Activated CD8-positive, alpha-beta memory T cell treated with anti-CD3 and anti-CD28 coated beads, Interleukin-2, amount 10 ng/mL, durations not matched to agents 7 days and 5 days (primary cell): ENCODE results near the gene SLC9A9. TPM values are rescaled to one million over a fixed set of nuclear protein-coding genes. Genes with fewer than 3 reads are reported as not detected.
"Not testable (repeated sequence)": the region's sequence is repeated elsewhere in the genome, so short reads cannot be mapped to it uniquely, and the experiment has no call there.

Source experiments
- ATAC-seq: fragments of 150-1000 bp; cut with Tn5 transposase; one replicate; pipeline ENCODE4 v1.10.0; 2021; ENCODE audit warnings: moderate library complexity
- CTCF ChIA-PET: fragments of 350-600 bp; sonication (Branson Sonifier 250); formaldehyde crosslinking; loops from one replicate; lab custom pipeline; 2021; ENCODE audit warnings: antibody characterized with exemption; lab: Charles Lee
- DNase-seq: peaks from one replicate; pipeline ENCODE4 v3.0.0-alpha.2; 2020
- H3K27ac Mint-ChIP-seq: one replicate; pipeline ENCODE4 v1.8.0; 2021; ENCODE audit warnings: mild to moderate bottlenecking, mixed read lengths
- H3K27me3 Mint-ChIP-seq: one replicate; pipeline ENCODE4 v1.8.0; 2021; ENCODE audit warnings: mixed read lengths
- H3K36me3 Mint-ChIP-seq: one replicate; pipeline ENCODE4 v1.8.0; 2021; ENCODE audit warnings: mild to moderate bottlenecking, mixed read lengths
- H3K4me1 Mint-ChIP-seq: one replicate; pipeline ENCODE4 v1.8.0; 2021; ENCODE audit warnings: mixed read lengths
- H3K4me3 Mint-ChIP-seq: one replicate; pipeline ENCODE4 v1.8.0; 2021; ENCODE audit warnings: mild to moderate bottlenecking, moderate library complexity, mixed read lengths
- H3K9me3 Mint-ChIP-seq: one replicate; pipeline ENCODE4 v1.8.0; 2022; ENCODE audit warnings: low read depth, mixed read lengths
- total RNA-seq, 2 experiments: library from RNA; stranded (reverse); gene quantifications; one replicate each; pipeline ENCODE4 v1.2.3, GENCODE V29; 2021

SLC9A9 gene
- total RNA-seq, 2 experiments from 2014 or later, result 6.8 to 10.8 TPM

DNA sequence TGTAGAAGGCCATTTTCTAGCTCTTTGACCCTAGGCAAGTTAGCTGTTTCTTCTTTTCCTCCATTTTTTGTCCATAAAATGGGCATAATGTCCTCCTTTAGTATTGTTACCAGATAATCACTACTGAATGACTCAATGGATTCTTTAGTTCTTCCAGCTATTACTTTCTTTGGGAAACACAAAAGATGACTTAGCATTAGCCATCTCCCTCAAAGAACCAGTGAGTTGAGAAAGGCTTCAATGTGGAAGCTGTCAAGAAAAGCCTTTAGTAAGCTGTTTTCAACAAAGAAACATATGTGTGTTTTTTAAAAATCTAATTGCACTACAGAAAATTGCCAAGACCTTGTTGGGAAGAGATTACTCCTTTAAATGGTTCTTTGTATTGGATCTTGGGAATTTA, 135.7 kb downstream of the SLC9A9 start:
- Mint-ChIP-seq H3K4me1 (no peaks in the 10 kb centered on the region), H3K4me3 (no peak overlapping the region), H3K27me3 (no peaks in the 10 kb centered on the region), H3K36me3 (no peaks in the 10 kb centered on the region), H3K27ac (no peak overlapping the region), H3K9me3 (no peaks in the 10 kb centered on the region)
- ATAC-seq, result no peak
- CTCF ChIA-PET, result interaction anchor here (1.2 kb wide), 1 partner anchor 311 kb away, joined by 3 read pairs; no protein-coding TSS in a partner anchor
- no peak for DNase-seq

DNA sequence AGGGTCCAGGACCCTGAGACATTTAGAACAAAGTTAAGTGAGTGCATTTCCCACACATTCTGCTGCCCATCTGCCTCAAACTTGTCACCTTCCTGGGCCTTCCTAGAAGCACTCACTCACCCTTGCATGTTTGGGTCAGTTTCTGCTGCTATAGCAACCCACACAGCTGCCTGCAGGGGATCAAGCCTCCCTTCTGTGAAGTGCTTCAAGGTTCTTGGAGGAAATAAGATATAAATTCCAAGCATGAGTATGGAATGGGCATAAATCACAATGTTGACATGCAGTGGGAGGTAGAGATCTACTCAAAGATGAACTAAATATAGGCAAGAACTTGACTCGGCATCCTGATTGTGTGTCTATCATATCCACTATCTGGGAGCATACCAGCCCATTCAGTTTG, 140.4 kb downstream of the SLC9A9 start:
- no peaks in the 10 kb centered on the region for H3K36me3 Mint-ChIP-seq
- CTCF ChIA-PET, result no interaction called here

DNA sequence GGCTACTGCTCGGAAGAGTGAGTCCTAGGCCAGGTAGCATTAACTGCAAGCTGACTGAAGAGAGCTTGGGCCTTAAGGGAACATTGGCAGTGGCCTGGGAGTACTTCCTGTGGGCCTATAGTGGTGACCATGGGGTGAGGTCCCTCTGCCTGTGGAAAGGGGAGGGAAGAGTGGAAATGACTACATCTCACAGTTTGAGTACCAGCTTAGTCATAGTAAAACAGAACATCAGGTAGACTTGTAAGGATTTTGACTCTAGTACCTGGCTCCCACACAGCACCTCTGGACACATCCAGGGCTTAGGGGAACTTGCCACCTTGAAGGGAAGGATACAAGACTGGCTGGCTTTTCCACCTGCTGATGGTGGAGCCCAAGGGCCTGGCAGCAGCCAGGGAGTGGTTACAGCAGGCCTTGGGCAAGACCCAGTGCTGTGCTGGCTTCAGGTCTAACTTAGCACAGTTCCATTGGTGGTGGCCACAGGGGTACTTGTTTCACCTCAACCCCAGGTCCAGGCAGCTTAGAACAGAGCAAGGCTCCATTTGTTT, 147.8 kb downstream of the SLC9A9 start:
- CTCF ChIA-PET, result no interaction called here
- Mint-ChIP-seq H3K4me1 (peaks cover 5% of the 10 kb centered on the region), H3K27me3 (no peaks in the 10 kb centered on the region), H3K9me3 (no peaks in the 10 kb centered on the region), H3K4me3 (no peak overlapping the region), H3K36me3 (no peaks in the 10 kb centered on the region), H3K27ac (no peak overlapping the region)
- ATAC-seq (no peak), DNase-seq (no peak)

More for the DNA sequence above, 140.4 kb downstream of the SLC9A9 start:
- DNase-seq, result no peak
- H3K9me3 Mint-ChIP-seq, result no peaks in the 10 kb centered on the region
- H3K27me3 Mint-ChIP-seq, result no peaks in the 10 kb centered on the region
- no peak overlapping the region for H3K27ac Mint-ChIP-seq
- H3K4me1 Mint-ChIP-seq, result no peaks in the 10 kb centered on the region
- no peak overlapping the region for H3K4me3 Mint-ChIP-seq
- no peak for ATAC-seq

DNA sequence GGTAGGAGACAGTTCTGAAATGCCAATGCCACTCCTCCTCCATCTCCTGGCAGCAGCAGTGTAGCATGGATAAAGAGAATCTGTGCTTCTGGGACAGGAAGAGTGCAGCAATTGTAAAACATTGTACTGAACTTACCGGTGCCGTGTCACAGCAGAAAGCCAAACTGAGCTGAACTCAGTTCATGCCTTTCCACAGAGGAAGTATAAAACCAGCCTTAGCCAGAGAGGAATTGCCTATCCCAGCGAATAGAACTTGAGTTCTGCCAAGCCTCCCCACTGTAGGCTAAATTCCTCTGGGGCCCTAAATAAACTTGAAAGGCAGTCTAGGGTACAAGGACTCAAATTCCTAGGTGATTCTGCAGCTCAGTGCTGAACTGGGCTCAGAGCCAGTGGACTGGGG, 148.8 kb downstream of the SLC9A9 start:
- ATAC-seq (no peak), DNase-seq (no peak)
- Mint-ChIP-seq H3K36me3 (no peaks in the 10 kb centered on the region), H3K27ac (no peak overlapping the region), H3K4me3 (no peak overlapping the region), H3K9me3 (no peaks in the 10 kb centered on the region), H3K4me1 (peaks cover 5% of the 10 kb centered on the region), H3K27me3 (no peaks in the 10 kb centered on the region)
- CTCF ChIA-PET, result no interaction called here

DNA sequence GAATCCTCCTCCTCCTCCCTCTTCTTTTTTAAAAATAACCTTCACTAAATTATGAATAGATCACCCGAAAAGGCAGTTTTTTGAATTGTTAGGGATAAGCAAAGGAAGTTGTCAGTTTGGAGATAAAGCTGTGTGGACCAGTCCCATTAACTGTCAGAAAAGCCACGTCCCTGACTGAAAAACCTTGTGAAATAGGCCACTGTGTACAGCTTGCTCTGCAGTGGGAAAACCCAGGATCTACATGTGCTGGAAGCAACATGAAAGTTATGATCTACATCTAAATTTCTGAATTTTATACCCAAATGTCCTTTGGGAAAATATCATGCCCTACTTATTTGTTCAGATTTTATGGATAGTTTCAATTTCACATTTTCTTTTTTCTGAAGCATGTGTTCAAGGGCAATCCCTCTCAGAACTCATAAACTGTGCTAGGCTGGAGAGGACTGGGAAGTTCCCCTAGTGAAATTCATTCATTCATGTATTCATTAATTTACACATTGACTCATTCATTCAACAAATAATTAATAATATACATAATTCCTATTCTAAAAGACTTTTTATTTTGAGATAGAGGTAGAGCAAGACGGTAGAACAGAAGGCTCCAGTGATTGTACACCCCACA, 149.5 kb downstream of the SLC9A9 start:
- ATAC-seq (no peak), DNase-seq (no peak)
- no peaks in the 10 kb centered on the region for H3K36me3 Mint-ChIP-seq
- CTCF ChIA-PET, result no interaction called here
- no peak overlapping the region for H3K27ac Mint-ChIP-seq
- no peaks in the 10 kb centered on the region for H3K27me3 Mint-ChIP-seq
- H3K4me3 Mint-ChIP-seq, result no peak overlapping the region
- H3K9me3 Mint-ChIP-seq, result no peaks in the 10 kb centered on the region
- peaks cover 5% of the 10 kb centered on the region for H3K4me1 Mint-ChIP-seq

DNA sequence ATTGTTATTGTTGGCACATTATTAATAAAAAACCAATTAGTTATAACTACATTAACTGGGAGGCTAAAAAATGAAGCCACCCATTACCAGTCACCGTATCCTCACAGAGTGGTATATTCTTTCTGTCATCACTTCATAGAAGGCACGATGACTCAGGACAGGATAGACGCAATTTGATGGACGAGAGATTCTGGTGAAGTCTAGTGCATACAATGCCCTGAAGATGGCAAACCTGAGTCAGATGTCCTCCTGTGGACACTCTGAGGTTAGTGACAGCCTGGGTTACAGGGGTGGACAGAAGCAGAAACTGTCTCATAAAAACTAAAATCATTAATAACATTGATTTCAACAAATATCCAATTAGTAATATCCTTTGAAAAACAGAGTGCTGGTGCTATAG, 150.3 kb downstream of the SLC9A9 start:
- CTCF ChIA-PET, result no interaction called here
- no peak overlapping the region for H3K27ac Mint-ChIP-seq
- peaks cover 5% of the 10 kb centered on the region for H3K4me1 Mint-ChIP-seq
- no peak overlapping the region for H3K4me3 Mint-ChIP-seq
- no peaks in the 10 kb centered on the region for H3K27me3 Mint-ChIP-seq
- H3K36me3 Mint-ChIP-seq, result no peaks in the 10 kb centered on the region
- H3K9me3 Mint-ChIP-seq, result no peaks in the 10 kb centered on the region
- no peak for DNase-seq
- no peak for ATAC-seq

DNA sequence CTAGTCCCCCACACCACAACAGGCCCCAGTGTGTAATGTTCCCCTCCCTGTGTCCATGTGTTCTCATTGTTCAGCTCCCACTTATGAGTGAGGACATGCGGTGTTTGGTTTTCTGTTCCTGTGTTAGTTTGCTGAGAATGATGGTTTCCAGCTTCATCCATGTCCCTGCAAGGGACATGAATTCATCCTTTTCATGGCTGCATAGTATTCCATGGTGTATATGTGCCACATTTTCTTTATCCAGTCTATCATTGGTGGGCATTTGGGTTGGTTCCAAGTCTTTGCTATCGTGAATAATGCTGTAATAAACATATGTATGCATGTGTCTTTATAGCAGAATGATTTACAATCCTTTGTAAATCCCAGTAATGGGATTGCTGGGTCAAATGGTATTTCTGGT, 152.9 kb downstream of the SLC9A9 start:
- H3K4me3 Mint-ChIP-seq, DNase-seq, ATAC-seq, H3K27me3 Mint-ChIP-seq, H3K4me1 Mint-ChIP-seq, H3K36me3 Mint-ChIP-seq, H3K9me3 Mint-ChIP-seq, H3K27ac Mint-ChIP-seq: not testable (repeated sequence)
- CTCF ChIA-PET, result interaction anchor here (1.0 kb wide), 1 partner anchor 58 kb away, joined by 3 read pairs; no protein-coding TSS in a partner anchor

DNA sequence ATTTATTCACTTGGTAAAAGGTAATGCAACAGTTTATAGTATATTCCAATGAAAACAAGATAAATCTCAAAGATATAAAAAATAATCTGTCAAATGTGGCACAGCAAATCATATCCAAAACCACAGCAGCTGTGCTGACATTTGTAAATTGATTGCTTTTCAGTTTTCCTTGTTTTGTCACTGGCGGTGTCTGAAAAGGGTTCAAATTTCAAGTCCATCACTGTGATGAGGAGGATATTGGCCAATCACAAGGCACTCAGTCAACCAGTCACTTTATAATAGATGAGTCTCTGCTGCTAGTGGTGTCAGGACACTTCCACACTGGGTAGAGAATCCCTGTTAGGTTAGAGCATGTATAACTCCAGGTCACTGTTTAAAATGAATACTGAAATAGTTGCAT, 154.8 kb downstream of the SLC9A9 start:
- H3K27ac Mint-ChIP-seq, result no peak overlapping the region
- no peaks in the 10 kb centered on the region for H3K4me1 Mint-ChIP-seq
- H3K4me3 Mint-ChIP-seq, result no peak overlapping the region
- CTCF ChIA-PET, result no interaction called here
- ATAC-seq, result no peak
- no peaks in the 10 kb centered on the region for H3K36me3 Mint-ChIP-seq
- DNase-seq, result no peak
- no peaks in the 10 kb centered on the region for H3K9me3 Mint-ChIP-seq
- H3K27me3 Mint-ChIP-seq, result no peaks in the 10 kb centered on the region

DNA sequence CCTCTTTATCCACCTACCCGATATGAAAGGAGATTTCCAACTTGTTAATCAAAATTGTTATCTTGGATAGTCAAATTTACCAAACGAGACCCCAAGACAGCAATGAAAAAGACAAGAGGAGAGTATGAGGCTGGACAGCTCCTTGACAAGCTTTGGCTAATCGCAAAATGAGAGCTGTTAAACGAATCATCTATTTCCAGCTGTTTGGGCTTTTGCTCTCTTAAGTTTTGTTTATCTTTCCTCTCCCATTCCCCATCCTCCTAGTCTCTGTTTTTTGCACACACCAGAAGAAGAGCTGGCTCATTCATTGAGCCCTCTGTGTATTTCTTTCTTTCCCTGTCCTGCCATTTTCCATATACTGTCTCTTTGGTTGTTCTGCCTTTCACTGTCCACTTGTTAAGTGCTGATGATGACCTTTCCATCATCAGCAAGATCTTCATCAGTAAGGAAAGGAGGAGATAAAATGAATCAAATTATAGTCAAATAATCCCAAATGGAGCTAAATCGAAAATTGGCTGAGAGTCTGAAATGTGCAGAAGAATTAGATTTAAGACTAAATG, 161.6 kb downstream of the SLC9A9 start:
- H3K27me3 Mint-ChIP-seq, result no peaks in the 10 kb centered on the region
- CTCF ChIA-PET, result interaction anchor here (0.6 to 0.9 kb wide), 2 partner anchors 10 to 509 kb away, joined by 3 read pairs; no protein-coding TSS in a partner anchor
- H3K9me3 Mint-ChIP-seq, result no peaks in the 10 kb centered on the region
- DNase-seq, result no peak
- H3K4me1 Mint-ChIP-seq, result peaks cover 2% of the 10 kb centered on the region
- no peak overlapping the region for H3K4me3 Mint-ChIP-seq
- H3K36me3 Mint-ChIP-seq, result no peaks in the 10 kb centered on the region
- ATAC-seq, result no peak
- H3K27ac Mint-ChIP-seq, result no peak overlapping the region

DNA sequence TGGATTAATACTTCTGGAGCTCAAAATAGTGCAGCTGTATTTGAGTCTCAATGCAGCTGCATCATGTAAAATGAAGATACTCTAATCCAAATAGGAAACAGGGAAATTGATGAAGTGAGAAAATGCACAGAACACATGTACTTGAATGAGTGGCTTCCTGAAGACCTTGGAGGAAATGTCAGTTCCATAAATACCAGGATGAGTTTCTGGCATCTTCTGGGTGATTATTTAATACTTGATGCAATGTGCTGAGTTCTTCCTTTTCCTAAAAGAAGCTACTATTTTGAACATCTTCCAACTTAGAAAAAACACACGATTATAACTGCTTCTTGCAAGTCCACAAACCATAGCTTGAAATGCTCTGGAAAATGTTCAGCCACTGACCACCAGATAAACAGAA, 162.8 kb downstream of the SLC9A9 start:
- Mint-ChIP-seq H3K4me1 (peaks cover 2% of the 10 kb centered on the region), H3K27ac (no peak overlapping the region), H3K36me3 (no peaks in the 10 kb centered on the region), H3K27me3 (no peaks in the 10 kb centered on the region), H3K4me3 (no peak overlapping the region), H3K9me3 (no peaks in the 10 kb centered on the region)
- no peak for DNase-seq
- ATAC-seq, result no peak
- CTCF ChIA-PET, result interaction anchor here (1.3 kb wide), 1 partner anchor 11 kb away, joined by 5 read pairs; no protein-coding TSS in a partner anchor

DNA sequence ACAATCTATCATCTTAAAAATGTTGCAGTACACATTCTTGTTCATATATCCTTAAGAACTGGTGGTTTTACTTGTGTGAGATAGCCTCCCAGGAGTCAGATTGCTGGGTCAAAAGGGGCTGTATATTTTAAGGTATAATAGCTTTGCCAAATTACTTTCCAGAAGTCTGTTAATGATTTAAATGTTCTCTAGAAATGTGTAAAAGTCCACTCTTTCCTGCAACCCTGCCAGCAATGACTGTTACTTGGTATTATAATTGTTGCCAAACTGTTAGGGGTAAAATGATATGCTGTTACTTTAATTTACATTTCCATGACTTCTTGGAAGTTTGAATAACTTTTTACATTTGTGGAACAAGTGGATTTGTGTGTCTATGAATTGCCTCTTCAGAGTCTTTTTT, 170.8 kb downstream of the SLC9A9 start:
- H3K4me3 Mint-ChIP-seq, result no peak overlapping the region
- CTCF ChIA-PET, result interaction anchor here (1.4 kb wide), 1 partner anchor 10 kb away, joined by 3 read pairs; no protein-coding TSS in a partner anchor
- DNase-seq (no peak), ATAC-seq (no peak)
- peaks cover 7% of the 10 kb centered on the region for H3K4me1 Mint-ChIP-seq
- H3K27me3 Mint-ChIP-seq, result no peaks in the 10 kb centered on the region
- H3K36me3 Mint-ChIP-seq, result no peaks in the 10 kb centered on the region
- no peak overlapping the region for H3K27ac Mint-ChIP-seq
- H3K9me3 Mint-ChIP-seq, result no peaks in the 10 kb centered on the region

DNA sequence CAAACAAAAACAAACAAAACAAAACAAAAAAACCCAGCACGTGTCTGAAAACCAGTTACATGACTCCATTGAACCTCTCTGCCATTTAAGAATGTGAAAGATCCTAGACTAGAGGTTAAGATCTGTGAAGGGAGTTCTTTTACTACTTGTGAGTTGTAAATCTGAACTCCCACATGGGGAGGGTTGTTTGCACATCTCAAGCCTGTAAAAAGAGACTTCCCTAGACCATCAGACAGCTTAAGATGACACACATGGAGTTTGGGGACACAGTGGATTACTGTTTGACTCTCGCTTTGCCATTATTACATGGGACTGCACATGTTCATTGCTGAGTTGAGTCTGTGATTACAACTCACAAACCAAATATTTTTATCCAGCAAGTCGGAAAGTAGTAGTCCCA, 171.5 kb downstream of the SLC9A9 start:
- Mint-ChIP-seq H3K27me3 (no peaks in the 10 kb centered on the region), H3K9me3 (no peaks in the 10 kb centered on the region), H3K27ac (no peak overlapping the region), H3K4me1 (peaks cover 7% of the 10 kb centered on the region), H3K36me3 (no peaks in the 10 kb centered on the region), H3K4me3 (no peak overlapping the region)
- ATAC-seq (no peak), DNase-seq (no peak)
- CTCF ChIA-PET, result interaction anchor here (1.4 kb wide), 1 partner anchor 10 kb away, joined by 3 read pairs; no protein-coding TSS in a partner anchor

DNA sequence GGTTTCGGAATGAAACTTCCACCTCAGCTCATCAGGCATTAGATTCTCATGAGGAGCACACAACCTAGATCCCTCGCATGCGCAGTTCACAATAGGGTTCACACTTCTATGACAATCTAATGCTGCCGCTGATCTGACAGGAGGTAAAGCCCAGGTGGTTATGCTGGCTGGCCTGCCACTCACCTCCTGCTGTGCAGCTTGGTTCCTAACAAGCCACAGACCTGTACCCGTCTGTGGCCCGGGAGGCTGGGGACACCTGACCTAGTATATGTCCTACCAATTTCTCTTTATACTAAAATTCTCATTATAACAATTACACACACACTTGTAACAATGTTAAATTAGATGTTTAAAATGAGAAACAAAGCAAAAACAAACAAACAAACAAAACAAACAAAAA, 172.2 kb downstream of the SLC9A9 start:
- no peaks in the 10 kb centered on the region for H3K9me3 Mint-ChIP-seq
- CTCF ChIA-PET, result interaction anchor here (1.4 kb wide), 1 partner anchor 11 kb away, joined by 3 read pairs; no protein-coding TSS in a partner anchor
- peaks cover 7% of the 10 kb centered on the region for H3K4me1 Mint-ChIP-seq
- no peaks in the 10 kb centered on the region for H3K27me3 Mint-ChIP-seq
- H3K4me3 Mint-ChIP-seq, result no peak overlapping the region
- DNase-seq, result no peak
- no peaks in the 10 kb centered on the region for H3K36me3 Mint-ChIP-seq
- H3K27ac Mint-ChIP-seq, result no peak overlapping the region
- ATAC-seq, result no peak
